B cell (primary cell): ENCODE data around the gene CCDC141. TPM values are rescaled to one million over a fixed set of nuclear protein-coding genes. Genes with fewer than 3 reads are reported as not detected.

Source experiments
- ATAC-seq: fragments of 200-7000 bp; cut with Tn5 transposase; one replicate; pipeline ENCODE4 v1.10.0; 2021; ENCODE audit warnings: low read depth, mild to moderate bottlenecking, moderate number of reproducible peaks, moderate library complexity
- CTCF ChIA-PET: fragments of 350-600 bp; sonication (Branson Sonifier 250); formaldehyde crosslinking; loops from one replicate; lab custom pipeline; 2021; ENCODE audit warnings: antibody characterized with exemption, inconsistent platforms; lab: Charles Lee
- POLR2A ChIA-PET: fragments of 350-600 bp; sonication (Branson Sonifier 250); formaldehyde crosslinking; loops from one replicate; lab custom pipeline; 2021; ENCODE audit warnings: antibody characterized with exemption; lab: Charles Lee
- DNase-seq: peaks from one replicate; pipeline ENCODE4 v3.0.0; 2013
- H2AFZ ChIP-seq: 2 replicates; pipeline ENCODE4 v1.6.1; 2012; ENCODE audit warnings: mild to moderate bottlenecking, low read depth, low read length; ENCODE audit not compliant: insufficient read depth, poor library complexity, severe bottlenecking
- H3K27ac ChIP-seq, 2 donors: 1 replicate in 1 of 2; 2 replicates in 1 of 2; pipeline ENCODE4 v1.5.1; 2012 to 2013; ENCODE audit warnings: low read length in 2 of 2, mild to moderate bottlenecking in 2 of 2, moderate library complexity in 1 of 2
- H3K27me3 ChIP-seq, 4 experiments: fragments of 200-600 bp in 1 of 4; sonication (generic) in 1 of 4; replicated peaks in 1 of 4; 1 replicate in 2 of 4; 2 replicates in 2 of 4; pipeline versions ENCODE4 v1.6.1 to v1.7.0; 2013 to 2016; ENCODE audit warnings: low read length in 3 of 4, mild to moderate bottlenecking in 2 of 4, mixed read lengths in 1 of 4, moderate library complexity in 1 of 4; ENCODE audit not compliant: insufficient read depth in 4 of 4, control insufficient read depth in 3 of 4; ENCODE audit errors: control extremely low read depth in 1 of 4
- H3K36me3 ChIP-seq, 2 experiments: replicated peaks in 1 of 2; 1 replicate in 1 of 2; 2 replicates in 1 of 2; pipeline versions ENCODE4 v1.6.1 to v1.7.1; 2013; ENCODE audit warnings: low read length in 1 of 2; ENCODE audit not compliant: insufficient read depth in 2 of 2, control insufficient read depth in 1 of 2; ENCODE audit errors: control extremely low read depth in 1 of 2, extremely low read depth in 1 of 2
- H3K4me1 ChIP-seq, 2 donors: fragments of 200-600 bp in 1 of 2; sonication (generic) in 1 of 2; 1 replicate in 1 of 2; 2 replicates in 1 of 2; pipeline versions ENCODE4 v1.5.1 to v1.6.1; 2013 to 2017; ENCODE audit warnings: low read length in 2 of 2; ENCODE audit not compliant: control insufficient read depth in 2 of 2, insufficient read depth in 2 of 2
- H3K4me2 ChIP-seq: replicated peaks from 2 replicates; pipeline ENCODE3; 2012; ENCODE audit warnings: mild to moderate bottlenecking, low read depth, low read length; ENCODE audit not compliant: poor library complexity, severe bottlenecking
- H3K4me3 ChIP-seq, 5 experiments: fragments of 200-600 bp in 1 of 5; sonication (generic) in 1 of 5; 1 replicate in 3 of 5; 2 replicates in 2 of 5; pipeline versions ENCODE4 v1.5.1 to v1.7.0; 2011 to 2016; ENCODE audit warnings: low read length in 4 of 5, mild to moderate bottlenecking in 4 of 5, low read depth in 2 of 5, control low read depth in 1 of 5, moderate library complexity in 1 of 5; ENCODE audit not compliant: insufficient read depth in 1 of 5; ENCODE audit errors: control extremely low read depth in 1 of 5, extremely low read depth in 1 of 5
- H3K79me2 ChIP-seq: fragments of 200-600 bp; sonication (generic); one replicate; pipeline ENCODE4 v1.6.0; 2016; ENCODE audit warnings: low read length; ENCODE audit not compliant: control insufficient read depth, insufficient read depth
- H3K9ac ChIP-seq: fragments of 200-600 bp; sonication (generic); 2 replicates; pipeline ENCODE4 v1.6.1; 2017; ENCODE audit warnings: mild to moderate bottlenecking, low read length, moderate library complexity
- H3K9me3 ChIP-seq, 3 donors: one replicate each; pipeline versions ENCODE4 v1.6.1 to v1.7.1; 2013; ENCODE audit warnings: low read length in 2 of 3; ENCODE audit not compliant: control insufficient read depth in 2 of 3, insufficient read depth in 1 of 3; ENCODE audit errors: control extremely low read depth in 1 of 3
- H4K20me1 ChIP-seq: 2 replicates; pipeline ENCODE4 v1.6.0; 2012; ENCODE audit warnings: mild to moderate bottlenecking, low read length; ENCODE audit not compliant: insufficient read depth, control insufficient read depth, poor library complexity, severe bottlenecking
- H3K27ac Mint-ChIP-seq: one replicate; pipeline ENCODE4 v1.8.0; 2021; ENCODE audit warnings: mixed read lengths
- H3K27me3 Mint-ChIP-seq: one replicate; pipeline ENCODE4 v1.8.0; 2021; ENCODE audit warnings: mixed read lengths
- H3K4me1 Mint-ChIP-seq: one replicate; pipeline ENCODE4 v1.8.0; 2021; ENCODE audit warnings: mixed read lengths
- H3K4me3 Mint-ChIP-seq: one replicate; pipeline ENCODE4 v1.8.0; 2021; ENCODE audit warnings: mixed read lengths
- H3K9me3 Mint-ChIP-seq: one replicate; pipeline ENCODE4 v1.8.0; 2022; ENCODE audit warnings: mixed read lengths; ENCODE audit not compliant: insufficient read depth
- CTCF ChIP-seq: fragments of 200-600 bp; IDR thresholded peaks from one replicate; pipeline ENCODE4 v1.8.0; 2022; ENCODE audit warnings: antibody characterized with exemption, mild to moderate bottlenecking
- EZH2 ChIP-seq: IDR thresholded peaks from 2 replicates; pipeline ENCODE4 v1.6.1; 2012; ENCODE audit warnings: borderline replicate concordance, low read depth, mild to moderate bottlenecking, moderate library complexity, low read length; ENCODE audit not compliant: insufficient read depth, poor library complexity, severe bottlenecking
- WGBS: methylation state at CpG from one replicate; pipeline ENCODE4 v1.1.5; 2013; ENCODE audit warnings: missing lambda C conversion rate; ENCODE audit not compliant: insufficient coverage; 5-methylcytosine and 5-hydroxymethylcytosine counted together
- intact Hi-C: fragments of 100-400 bp; cut with micrococcal nuclease; formaldehyde crosslinking; loops from one replicate; pipeline ENCODE4 v1.10.0; 2022
- polyA plus RNA-seq: library from polyadenylated mRNA; depleted of rRNA; stranded (reverse); fragments of >200 nt; gene quantifications from 2 replicates; pipeline ENCODE4 v1.2.3, GENCODE V29; 2012
- total RNA-seq, 2 donors: library from RNA; stranded (reverse); fragments of 120-200 nt in 1 of 2; gene quantifications; 1 replicate in 1 of 2; 2 replicates in 1 of 2; pipeline versions ENCODE4 v1.2.3 to v1.2.4, GENCODE V29; 2013 to 2022

Gene CCDC141
- total and polyA plus RNA-seq, 2 donors (not counting 1 experiment from before 2014, with no cell fraction given) = 2.1 to 47.5 TPM

DNA sequence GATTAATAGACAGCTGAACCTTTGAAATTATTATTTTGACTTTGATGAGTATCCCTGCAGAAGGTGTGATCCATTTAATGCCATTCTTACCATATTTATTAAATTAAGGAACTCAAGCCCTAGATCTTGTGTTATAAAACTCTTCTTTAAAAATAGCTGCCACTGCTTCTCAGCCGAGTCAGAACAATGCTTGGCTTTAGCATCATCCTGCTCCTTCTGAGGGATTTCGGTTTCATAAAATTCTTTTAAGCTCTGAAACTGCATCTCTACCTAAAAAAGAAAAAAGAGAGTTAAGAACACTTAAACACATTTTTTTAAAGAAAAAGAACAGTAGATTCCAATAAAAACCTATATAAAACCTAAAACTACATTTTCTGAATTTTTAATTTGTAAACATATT lies 172.1 kb downstream of the CCDC141 start:
- Histone ChIP-seq H3K4me3 (no peak overlapping the region), H3K27ac (no peak overlapping the region), H2AFZ (no peak overlapping the region), H3K4me2 (no peak overlapping the region), H3K9me3 (no peaks in the 10 kb centered on the region), H4K20me1 (no peaks in the 10 kb centered on the region), H3K79me2 (no peaks in the 10 kb centered on the region), H3K4me1 (no peaks in the 10 kb centered on the region), H3K27me3 (no peaks in the 10 kb centered on the region), H3K9ac (no peak overlapping the region), H3K36me3 (no peaks in the 10 kb centered on the region)
- ChIA-PET CTCF (interaction anchor here (8.5 kb wide), 1 partner anchor 12 kb away, joined by 40 read pairs; no protein-coding TSS in a partner anchor), POLR2A (no interaction called here)
- H3K4me1 Mint-ChIP-seq = no peaks in the 10 kb centered on the region
- ATAC-seq (no peak), DNase-seq (no peak)
- H3K27ac Mint-ChIP-seq = no peak overlapping the region
- H3K4me3 Mint-ChIP-seq = no peak overlapping the region
- intact Hi-C loops = no loop called here
- TF ChIP-seq EZH2 = no peak
- no peak for TF ChIP-seq CTCF
- H3K27me3 Mint-ChIP-seq = no peaks in the 10 kb centered on the region
- no CpG with 5 or more reads among the region's 2 CpGs for WGBS
- no peaks in the 10 kb centered on the region for H3K9me3 Mint-ChIP-seq

DNA sequence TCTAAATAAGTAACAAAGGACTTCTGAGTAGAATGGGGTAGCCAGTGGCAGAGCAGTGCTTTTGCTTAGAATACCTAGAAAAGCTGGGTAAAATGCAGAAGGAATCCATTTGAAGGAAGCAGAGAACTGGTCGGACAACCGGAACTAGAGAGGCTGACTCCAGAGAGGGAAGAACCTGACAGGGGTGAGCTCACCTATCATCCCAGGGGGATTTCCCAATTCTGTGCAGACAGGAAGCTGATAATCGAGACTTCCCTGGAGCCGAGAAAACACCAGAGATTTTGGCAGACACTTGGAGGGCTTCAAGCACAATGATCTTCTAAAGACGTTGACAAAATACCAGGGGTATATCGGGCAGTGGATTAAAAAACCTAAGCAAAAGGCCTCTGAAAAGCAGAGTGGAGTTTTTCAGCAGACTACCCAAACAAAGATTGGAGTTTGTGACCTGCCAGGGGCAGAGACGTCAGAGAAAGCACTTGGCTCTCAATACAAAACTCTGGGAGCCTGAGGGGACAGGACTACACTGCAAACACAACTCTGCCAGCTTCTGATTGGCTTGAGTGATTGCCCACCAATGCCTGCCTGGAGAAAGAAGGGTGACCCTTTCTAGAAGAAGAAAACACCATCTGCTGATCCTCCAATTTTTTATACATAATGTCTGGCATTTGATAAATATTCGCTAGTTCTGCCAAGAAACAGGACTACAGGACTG lies 175.3 kb downstream of the CCDC141 start:
- Histone ChIP-seq H3K79me2 (no peaks in the 10 kb centered on the region), H4K20me1 (no peaks in the 10 kb centered on the region), H3K4me1 (no peaks in the 10 kb centered on the region), H3K4me3 (no peak overlapping the region), H3K4me2 (no peak overlapping the region), H3K9ac (no peak overlapping the region), H2AFZ (no peak overlapping the region), H3K9me3 (no peaks in the 10 kb centered on the region), H3K36me3 (no peaks in the 10 kb centered on the region), H3K27ac (no peak overlapping the region), H3K27me3 (no peaks in the 10 kb centered on the region)
- ChIA-PET CTCF (interaction anchor here (1.4 to 8.5 kb wide), 3 partner anchors 9 to 255 kb away, joined by 4 to 40 read pairs (median 4); no protein-coding TSS in a partner anchor), POLR2A (no interaction called here)
- Mint-ChIP-seq H3K27me3 (no peaks in the 10 kb centered on the region), H3K27ac (no peak overlapping the region), H3K4me1 (no peaks in the 10 kb centered on the region), H3K9me3 (no peaks in the 10 kb centered on the region), H3K4me3 (no peak overlapping the region)
- DNase-seq (no peak), ATAC-seq (no peak)
- TF ChIP-seq EZH2 = no peak
- 96% methylated on average over 7 of the region's 8 CpGs for WGBS
- intact Hi-C loops = no loop called here
